ENCODE measurements around the gene ZNF469. TPM values are rescaled to one million over a fixed set of nuclear protein-coding genes. Genes with fewer than 3 reads are reported as not detected.

Gene ZNF469
- polyA plus RNA-seq, 3 donors, result 0.02 to 0.16 (median 0.10) TPM

- no peak overlapping the region for H3K9ac ChIP-seq (ENCODE audit: insufficient read depth, low read length, poor library complexity, severe bottlenecking)
- no peaks in the 10 kb centered on the region for H3K9me3 ChIP-seq (replicated peaks in 1 of 2; ENCODE audit: control insufficient read depth in 1 of 2, insufficient read depth in 1 of 2, low read length in 2 of 2)
- H3K4me2 ChIP-seq (replicated peaks; ENCODE audit: extremely low read depth, low read length, poor library complexity, severe bottlenecking), result no peak overlapping the region
- H3K4me3 Mint-ChIP-seq, result no peak overlapping the region
- no peaks in the 10 kb centered on the region for H3K36me3 ChIP-seq (replicated peaks in 1 of 2; ENCODE audit: control insufficient read depth in 1 of 2, insufficient read depth in 2 of 2, low read length in 2 of 2)
- no peaks in the 10 kb centered on the region for H3K79me2 ChIP-seq (ENCODE audit: insufficient read depth, low read length)
- no peaks in the 10 kb centered on the region for H3K36me3 Mint-ChIP-seq
- no peaks in the 10 kb centered on the region for H3K27me3 ChIP-seq (ENCODE audit: control insufficient read depth in 2 of 2, insufficient read depth in 2 of 2, low read length in 2 of 2)
- H3K4me3 ChIP-seq (replicated peaks in 1 of 3; ENCODE audit: low read depth in 2 of 3, low read length in 3 of 3), result no peak overlapping the region
- H3K4me1 ChIP-seq (ENCODE audit: control insufficient read depth in 1 of 2, insufficient read depth in 2 of 2, low read length in 2 of 2), result no peaks in the 10 kb centered on the region
- H3K4me1 Mint-ChIP-seq, result no peaks in the 10 kb centered on the region
- no peaks in the 10 kb centered on the region for H3K9me3 Mint-ChIP-seq
- peak overlapping the region in 2 of 7 donors; percentile 6 to 11 for H3K27ac Mint-ChIP-seq
- no peaks in the 10 kb centered on the region for H4K20me1 ChIP-seq (ENCODE audit: insufficient read depth, low read length)
- no peak overlapping the region for H3K27ac ChIP-seq (ENCODE audit: low read depth in 1 of 2, low read length in 2 of 2)
- 85% methylated on average over 19 of the region's 29 CpGs for WGBS (ENCODE audit: insufficient coverage)
- peaks cover 0 to 6% (median 3%) of the 10 kb centered on the region in 3 donors for H3K27me3 Mint-ChIP-seq (ENCODE audit: low read depth in 3 of 3)
- no peak for TF ChIP-seq CTCF (IDR thresholded peaks at IDR 0.05)
- H2AFZ ChIP-seq (ENCODE audit: insufficient read depth, low read depth, low read length, poor library complexity, severe bottlenecking), result no peak overlapping the region
- DNase-seq, result no peak
- intact Hi-C loops (cut with micrococcal nuclease), result loop anchor here in 1 of 2 donors (5.0 kb wide), 1 partner anchor 581 kb away; no protein-coding TSS in a partner anchor
These were observed 33.1 kb downstream of the ZNF469 start for GRCh38 chr16:88415713-88416323.

GRCh38 chr16:88416686-88417085 is 33.9 kb downstream of the ZNF469 start:
- Mint-ChIP-seq H3K27me3 (ENCODE audit: low read depth in 3 of 3) (peaks cover 0 to 7% (median 3%) of the 10 kb centered on the region in 3 donors), H3K9me3 (no peaks in the 10 kb centered on the region), H3K4me3 (no peak overlapping the region), H3K27ac (no peak overlapping the region), H3K36me3 (no peaks in the 10 kb centered on the region), H3K4me1 (no peaks in the 10 kb centered on the region)
- intact Hi-C loops (cut with micrococcal nuclease), result loop anchor here in 1 of 2 donors (5.0 kb wide), 1 partner anchor 581 kb away; no protein-coding TSS in a partner anchor
- H3K4me3 ChIP-seq (replicated peaks in 1 of 3; ENCODE audit: low read depth in 2 of 3, low read length in 3 of 3), result no peak overlapping the region
- H3K4me2 ChIP-seq (replicated peaks; ENCODE audit: extremely low read depth, low read length, poor library complexity, severe bottlenecking), result no peak overlapping the region
- H4K20me1 ChIP-seq (ENCODE audit: insufficient read depth, low read length), result no peaks in the 10 kb centered on the region
- DNase-seq, result no peak
- whole genome bisulfite sequencing (ENCODE audit: insufficient coverage), result 93% methylated on average over 17 of the region's 17 CpGs
- no peaks in the 10 kb centered on the region for H3K4me1 ChIP-seq (ENCODE audit: control insufficient read depth in 1 of 2, insufficient read depth in 2 of 2, low read length in 2 of 2)
- H3K9ac ChIP-seq (ENCODE audit: insufficient read depth, low read length, poor library complexity, severe bottlenecking), result no peak overlapping the region
- no peak overlapping the region for H2AFZ ChIP-seq (ENCODE audit: insufficient read depth, low read depth, low read length, poor library complexity, severe bottlenecking)
- TF ChIP-seq CTCF (IDR thresholded peaks at IDR 0.05), result no peak
- no peaks in the 10 kb centered on the region for H3K27me3 ChIP-seq (ENCODE audit: control insufficient read depth in 2 of 2, insufficient read depth in 2 of 2, low read length in 2 of 2)
- no peak overlapping the region for H3K27ac ChIP-seq (ENCODE audit: low read depth in 1 of 2, low read length in 2 of 2)
- no peaks in the 10 kb centered on the region for H3K9me3 ChIP-seq (replicated peaks in 1 of 2; ENCODE audit: control insufficient read depth in 1 of 2, insufficient read depth in 1 of 2, low read length in 2 of 2)
- no peaks in the 10 kb centered on the region for H3K36me3 ChIP-seq (replicated peaks in 1 of 2; ENCODE audit: control insufficient read depth in 1 of 2, insufficient read depth in 2 of 2, low read length in 2 of 2)
- no peaks in the 10 kb centered on the region for H3K79me2 ChIP-seq (ENCODE audit: insufficient read depth, low read length)

Data from CD14-positive monocyte (primary cell).